DND-41 (cell line): ENCODE results near the gene MB21D2.

Experiments
- CTCF ChIP-seq: IDR thresholded peaks from 2 replicates; pipeline ENCODE4 v1.5.1; 2012; ENCODE audit warnings: borderline replicate concordance, low read length, moderate library complexity, mild to moderate bottlenecking; ENCODE audit not compliant: poor library complexity, severe bottlenecking; ENCODE audit errors: extremely low read depth
- EZH2 ChIP-seq: IDR thresholded peaks from 3 replicates; pipeline ENCODE4 v1.6.1; 2012; ENCODE audit warnings: borderline replicate concordance, low read depth, mild to moderate bottlenecking, moderate library complexity, low read length, inconsistent platforms; ENCODE audit not compliant: severe bottlenecking

GRCh38 chr3:192772240-192772894 is 145.3 kb downstream of the MB21D2 start:
- TF ChIP-seq CTCF (peak; percentile 34), EZH2 (no peak)
